Measurements from ENCODE around the gene MDM4.
A peak's percentile ranks its signal among the peaks of the same experiment; 100 is the strongest.

MDM4 gene

DNA sequence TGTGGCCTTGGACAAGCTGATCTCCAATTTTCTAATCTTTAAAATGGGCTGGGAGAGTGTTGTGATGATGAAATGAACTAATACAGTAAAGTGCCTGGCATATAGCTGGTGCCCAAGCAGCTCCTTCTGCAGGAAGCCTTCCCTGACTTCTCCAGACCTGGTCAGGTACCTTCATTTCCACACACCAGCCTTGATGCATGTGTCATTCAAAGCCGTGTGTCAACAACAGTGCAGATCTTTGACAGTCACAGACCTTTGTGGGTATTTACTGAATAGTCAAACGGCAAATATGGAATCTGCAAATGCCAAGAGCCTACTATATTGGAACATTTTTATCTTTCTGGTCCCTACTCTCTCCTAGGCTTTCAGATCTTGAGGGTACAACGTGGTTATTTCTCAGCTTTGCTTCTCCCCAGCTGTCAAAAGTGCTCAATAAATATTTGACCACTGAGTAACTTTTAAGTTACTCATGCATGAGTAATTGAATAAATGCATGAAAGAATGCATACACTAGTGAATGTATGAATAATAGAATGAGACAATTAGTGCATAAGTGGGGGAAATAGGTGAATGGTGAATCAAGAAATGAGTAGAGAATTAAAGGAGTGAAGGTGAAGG is 75.4 kb downstream of the MDM4 start:
- CTCF ChIA-PET = interaction anchor here (0.5 to 1.5 kb wide), 5 partner anchors 16 to 193 kb away, joined by 3 to 4 read pairs (median 3); no protein-coding TSS in a partner anchor
- POLR2A ChIA-PET (ENCODE audit: low non-redundant PET) = no interaction called here
- no peak overlapping the region for H3K27ac ChIP-seq
- peak; percentile 94 for DNase-seq (ENCODE audit: low spot score)
- TF ChIP-seq, protein P1, sequence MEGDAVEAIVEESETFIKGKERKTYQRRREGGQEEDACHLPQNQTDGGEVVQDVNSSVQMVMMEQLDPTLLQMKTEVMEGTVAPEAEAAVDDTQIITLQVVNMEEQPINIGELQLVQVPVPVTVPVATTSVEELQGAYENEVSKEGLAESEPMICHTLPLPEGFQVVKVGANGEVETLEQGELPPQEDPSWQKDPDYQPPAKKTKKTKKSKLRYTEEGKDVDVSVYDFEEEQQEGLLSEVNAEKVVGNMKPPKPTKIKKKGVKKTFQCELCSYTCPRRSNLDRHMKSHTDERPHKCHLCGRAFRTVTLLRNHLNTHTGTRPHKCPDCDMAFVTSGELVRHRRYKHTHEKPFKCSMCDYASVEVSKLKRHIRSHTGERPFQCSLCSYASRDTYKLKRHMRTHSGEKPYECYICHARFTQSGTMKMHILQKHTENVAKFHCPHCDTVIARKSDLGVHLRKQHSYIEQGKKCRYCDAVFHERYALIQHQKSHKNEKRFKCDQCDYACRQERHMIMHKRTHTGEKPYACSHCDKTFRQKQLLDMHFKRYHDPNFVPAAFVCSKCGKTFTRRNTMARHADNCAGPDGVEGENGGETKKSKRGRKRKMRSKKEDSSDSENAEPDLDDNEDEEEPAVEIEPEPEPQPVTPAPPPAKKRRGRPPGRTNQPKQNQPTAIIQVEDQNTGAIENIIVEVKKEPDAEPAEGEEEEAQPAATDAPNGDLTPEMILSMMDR (conservative IDR thresholded peaks at IDR 0.05; ENCODE audit: low read depth) = no peak

DNA sequence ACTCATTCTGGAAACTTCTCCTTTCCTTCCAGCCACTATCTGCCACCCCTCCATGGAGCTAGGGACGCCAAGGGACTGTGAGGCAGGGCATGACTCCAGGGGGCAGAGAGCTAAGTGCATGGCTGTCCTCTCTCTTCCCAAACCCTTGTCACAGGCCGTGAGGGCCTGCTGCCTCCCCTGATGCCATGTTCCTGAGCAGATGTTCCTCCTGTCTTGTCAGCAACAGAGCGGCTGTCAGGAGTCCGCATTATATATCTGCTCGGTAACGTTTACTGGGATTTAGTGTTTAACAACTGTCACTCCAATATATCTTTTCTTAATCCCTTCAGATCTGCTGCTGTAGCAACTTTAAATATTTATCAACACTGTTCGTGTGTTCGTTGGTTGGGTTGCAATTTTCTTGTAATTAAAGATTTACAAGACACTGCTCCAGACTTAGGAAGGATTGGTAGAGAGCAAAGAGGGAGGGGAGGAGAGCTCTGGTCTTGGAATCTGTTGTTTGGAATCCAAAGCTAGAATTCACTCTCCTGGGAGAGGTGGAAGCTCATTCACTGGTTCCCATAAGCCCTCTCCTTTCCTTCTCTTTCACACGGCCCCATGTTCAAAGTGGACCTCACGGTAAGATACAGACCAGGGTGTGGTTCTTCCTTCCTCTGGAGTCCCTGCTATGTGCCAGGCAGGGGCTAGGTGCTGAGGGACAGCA is 76.2 kb downstream of the MDM4 start:
- no peak for DNase-seq (ENCODE audit: low spot score)
- H3K27ac ChIP-seq = no peak overlapping the region
- CTCF ChIA-PET = interaction anchor here (1.0 to 1.5 kb wide), 4 partner anchors 27 to 194 kb away, joined by 3 to 4 read pairs (median 3); no protein-coding TSS in a partner anchor
- TF ChIP-seq, protein P1 (conservative IDR thresholded peaks at IDR 0.05; ENCODE audit: low read depth) = no peak
- POLR2A ChIA-PET (ENCODE audit: low non-redundant PET) = no interaction called here

DNA sequence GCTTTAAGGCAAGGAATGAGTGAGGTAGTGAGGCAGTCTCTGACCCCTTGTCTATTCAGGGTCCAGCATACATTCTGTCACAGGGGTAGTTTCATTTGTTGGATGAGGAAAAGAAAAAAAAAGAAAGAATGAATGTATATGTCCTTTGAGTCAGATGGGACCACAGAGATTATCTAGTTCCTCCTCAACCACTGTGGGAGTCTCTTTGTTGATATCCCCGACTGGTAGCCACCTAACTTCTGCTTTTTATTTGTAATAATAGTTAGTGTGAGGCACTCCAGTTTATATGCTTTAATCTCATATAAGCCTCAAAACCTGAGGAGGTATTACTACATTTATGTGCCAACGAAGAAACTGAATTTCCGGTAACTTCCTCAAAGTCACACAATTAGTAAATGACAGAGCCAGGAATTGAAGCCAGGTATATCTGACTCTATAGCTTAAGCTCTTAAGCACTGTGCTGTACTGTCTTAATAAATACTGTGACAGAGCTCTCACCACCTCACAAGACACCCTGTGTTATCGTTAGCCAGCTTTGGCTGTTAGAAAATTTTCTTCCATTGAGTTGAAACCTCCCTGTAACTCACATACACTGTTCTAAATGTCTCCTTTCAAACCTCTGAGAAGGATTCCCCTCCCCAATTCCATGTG is 82.2 kb downstream of the MDM4 start:
- CTCF ChIA-PET = interaction anchor here (0.6 to 1.2 kb wide), 2 partner anchors 10 to 17 kb away, joined by 3 read pairs; no protein-coding TSS in a partner anchor
- no peak overlapping the region for H3K27ac ChIP-seq
- DNase-seq (ENCODE audit: low spot score) = no peak
- TF ChIP-seq, protein P1 (conservative IDR thresholded peaks at IDR 0.05; ENCODE audit: low read depth) = no peak
- POLR2A ChIA-PET (ENCODE audit: low non-redundant PET) = no interaction called here

DNA sequence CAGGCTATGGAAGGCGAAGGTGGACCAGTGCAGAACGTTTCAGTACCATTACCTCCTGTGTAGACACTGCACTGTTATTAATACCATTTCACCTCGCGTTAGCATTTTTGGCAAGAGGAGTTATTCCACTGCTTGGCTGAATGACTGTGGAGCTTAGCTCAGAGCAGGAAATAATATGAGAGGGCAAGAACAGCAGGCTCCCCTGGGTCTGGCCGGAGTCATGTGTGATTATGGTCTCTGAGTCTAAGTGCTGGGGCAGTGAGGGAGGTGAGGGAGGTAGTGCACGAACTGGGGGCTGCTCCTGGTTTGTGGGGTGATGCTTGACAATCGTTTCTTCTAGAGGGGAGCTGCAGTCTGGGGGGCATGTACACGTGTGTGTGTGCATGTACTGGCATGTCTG is 82.9 kb downstream of the MDM4 start:
- DNase-seq (ENCODE audit: low spot score) = no peak
- no peak overlapping the region for H3K27ac ChIP-seq
- ChIA-PET POLR2A (ENCODE audit: low non-redundant PET) (no interaction called here), CTCF (interaction anchor here (0.6 to 1.3 kb wide), 2 partner anchors 147 to 207 kb away, joined by 3 to 4 read pairs; no protein-coding TSS in a partner anchor)
- TF ChIP-seq, protein P1 (conservative IDR thresholded peaks at IDR 0.05; ENCODE audit: low read depth) = no peak

DNA sequence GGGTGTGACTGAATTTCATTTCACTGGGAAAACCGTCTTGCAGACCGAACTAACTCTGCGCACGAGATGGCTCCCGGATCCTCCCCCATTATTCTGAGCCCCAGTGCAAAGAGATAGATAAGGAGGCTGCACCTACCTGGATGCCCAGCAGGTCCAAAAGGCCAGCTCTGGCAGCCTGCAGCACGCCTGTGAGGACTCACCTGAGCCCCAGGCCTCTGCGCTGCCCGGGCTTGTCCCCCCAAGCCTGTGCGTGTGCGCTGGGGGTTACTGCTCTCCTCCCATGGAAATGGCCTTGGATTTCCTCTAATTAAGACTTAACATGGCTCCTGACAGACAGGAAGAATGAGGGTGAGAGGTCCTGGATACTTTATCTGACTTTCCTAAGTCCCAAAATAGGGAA is 83.4 kb downstream of the MDM4 start:
- H3K27ac ChIP-seq = no peak overlapping the region
- TF ChIP-seq, protein P1 (conservative IDR thresholded peaks at IDR 0.05; ENCODE audit: low read depth) = no peak
- POLR2A ChIA-PET (ENCODE audit: low non-redundant PET) = no interaction called here
- no peak for DNase-seq (ENCODE audit: low spot score)
- CTCF ChIA-PET = interaction anchor here (0.6 to 1.3 kb wide), 2 partner anchors 147 to 208 kb away, joined by 3 to 4 read pairs; no protein-coding TSS in a partner anchor

DNA sequence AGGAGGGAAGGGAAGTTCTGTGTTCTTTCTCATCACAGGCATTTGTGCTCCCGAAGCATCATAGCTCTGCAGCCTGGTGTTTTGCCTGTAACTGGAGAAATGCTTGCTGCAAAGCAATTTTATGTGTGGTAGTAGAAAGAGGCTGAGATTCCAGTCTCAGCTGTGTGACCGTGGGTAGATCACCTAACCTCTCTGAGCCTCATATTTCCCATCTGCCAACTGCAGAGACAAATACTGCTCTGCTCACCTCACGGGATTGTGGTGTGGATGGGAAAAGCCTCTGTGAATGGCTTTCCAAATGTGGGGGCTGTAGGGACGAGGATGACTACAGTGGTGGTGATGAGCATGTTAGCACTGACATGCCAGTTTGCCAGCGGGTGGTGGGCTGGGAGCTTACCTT is 84.0 kb downstream of the MDM4 start:
- H3K27ac ChIP-seq = no peak overlapping the region
- TF ChIP-seq, protein P1 (conservative IDR thresholded peaks at IDR 0.05; ENCODE audit: low read depth) = no peak
- DNase-seq (ENCODE audit: low spot score) = no peak
- CTCF ChIA-PET = interaction anchor here (1.2 to 1.3 kb wide), 2 partner anchors 9 to 146 kb away, joined by 4 read pairs; no protein-coding TSS in a partner anchor
- POLR2A ChIA-PET (ENCODE audit: low non-redundant PET) = no interaction called here

All from RWPE1 (cell line).